ENCODE results near the gene NCOA7.

GRCh38 chr6:125926711-125927110, 136.0 kb downstream of the NCOA7 start:
- TF ChIP-seq EZH2 (IDR thresholded peaks at IDR 0.05; ENCODE audit: borderline replicate concordance, low read depth, low read length, severe bottlenecking) (no peak), CTCF (IDR thresholded peaks at IDR 0.05; ENCODE audit: borderline replicate concordance, extremely low read depth, low read length, poor library complexity, severe bottlenecking) (no peak)

All from DND-41 (cell line).